HepG2 (cell line): ENCODE measurements around the gene CABLES2. TPM values are rescaled to one million over a fixed set of nuclear protein-coding genes. Genes with fewer than 3 reads are reported as not detected.

Experiments used
- SUZ12 ChIP-seq: fragments of 150-350 bp; IDR thresholded peaks from 2 replicates; pipeline ENCODE4 v1.6.1; 2014; ENCODE audit warnings: low read depth, low read length
- THAP7 ChIP-seq: sonication (generic); formaldehyde crosslinking; IDR thresholded peaks from 2 replicates; pipeline ENCODE4 v1.8.1; 2023; ENCODE audit warnings: mild to moderate bottlenecking, missing genetic modification reagents
- TIGD3 ChIP-seq: sonication (generic); formaldehyde crosslinking; IDR thresholded peaks from 2 replicates; pipeline ENCODE4 v1.5.1; 2020; ENCODE audit warnings: mild to moderate bottlenecking, missing genetic modification reagents, borderline replicate concordance
- ZBTB40 ChIP-seq, 2 experiments: fragments of 450-650 bp in 1 of 2; sonication (generic) in 1 of 2; formaldehyde crosslinking in 1 of 2; IDR thresholded peaks; 2 replicates each; pipeline versions ENCODE4 v1.6.1 to v1.8.0; 2016 to 2022; ENCODE audit warnings: antibody characterized with exemption in 1 of 2, mild to moderate bottlenecking in 1 of 2, missing genetic modification reagents in 1 of 2
- ZNF562 ChIP-seq: sonication (generic); formaldehyde crosslinking; IDR thresholded peaks from 2 replicates; pipeline ENCODE4 v1.8.0; 2022; ENCODE audit warnings: missing genetic modification reagents, borderline replicate concordance
- polyA plus RNA-seq, 8 experiments: library from polyadenylated mRNA; depleted of rRNA in 3 of 8; stranded (reverse) in 7 of 8; unstranded in 1 of 8; fragments of >200 nt; fragmentation: Illumina TruSeq in 4 of 8; extraction: Trizol in 4 of 8; gene quantifications; 2 replicates each; pipeline versions ENCODE4 v1.2.1 to v1.2.3, GENCODE V29; 2011 to 2016; ENCODE audit warnings: low read depth in 4 of 8, missing spikeins in 1 of 8, mixed read lengths in 1 of 8; ENCODE audit not compliant: insufficient read depth in 1 of 8
- total RNA-seq, 5 experiments: library from RNA; depleted of rRNA; stranded (reverse); fragments of >200 nt; fragmentation: Illumina TruSeq; extraction: Trizol; gene quantifications; 2 replicates each; pipeline ENCODE4 v1.2.3, GENCODE V29; 2016; ENCODE audit warnings: low read depth in 1 of 5
- TF ChIP-seq, protein P1 (sequence below): sonication (generic); formaldehyde crosslinking; IDR thresholded peaks from 2 replicates; pipeline ENCODE4 v1.9.0; 2021; ENCODE audit warnings: missing genetic modification reagents, borderline replicate concordance
- TF ChIP-seq, protein P2 (sequence below): sonication (generic); formaldehyde crosslinking; IDR thresholded peaks from 2 replicates; pipeline ENCODE4 v1.8.0; 2022; ENCODE audit warnings: missing genetic modification reagents, mild to moderate bottlenecking, moderate library complexity, borderline replicate concordance

Gene CABLES2
- total and polyA plus RNA-seq, 2 of the 13 experiments (the other 11 are each of a cell fraction or from before 2014, with no cell fraction given) = 5.2 to 9.7 TPM

- TF ChIP-seq, protein P1, sequence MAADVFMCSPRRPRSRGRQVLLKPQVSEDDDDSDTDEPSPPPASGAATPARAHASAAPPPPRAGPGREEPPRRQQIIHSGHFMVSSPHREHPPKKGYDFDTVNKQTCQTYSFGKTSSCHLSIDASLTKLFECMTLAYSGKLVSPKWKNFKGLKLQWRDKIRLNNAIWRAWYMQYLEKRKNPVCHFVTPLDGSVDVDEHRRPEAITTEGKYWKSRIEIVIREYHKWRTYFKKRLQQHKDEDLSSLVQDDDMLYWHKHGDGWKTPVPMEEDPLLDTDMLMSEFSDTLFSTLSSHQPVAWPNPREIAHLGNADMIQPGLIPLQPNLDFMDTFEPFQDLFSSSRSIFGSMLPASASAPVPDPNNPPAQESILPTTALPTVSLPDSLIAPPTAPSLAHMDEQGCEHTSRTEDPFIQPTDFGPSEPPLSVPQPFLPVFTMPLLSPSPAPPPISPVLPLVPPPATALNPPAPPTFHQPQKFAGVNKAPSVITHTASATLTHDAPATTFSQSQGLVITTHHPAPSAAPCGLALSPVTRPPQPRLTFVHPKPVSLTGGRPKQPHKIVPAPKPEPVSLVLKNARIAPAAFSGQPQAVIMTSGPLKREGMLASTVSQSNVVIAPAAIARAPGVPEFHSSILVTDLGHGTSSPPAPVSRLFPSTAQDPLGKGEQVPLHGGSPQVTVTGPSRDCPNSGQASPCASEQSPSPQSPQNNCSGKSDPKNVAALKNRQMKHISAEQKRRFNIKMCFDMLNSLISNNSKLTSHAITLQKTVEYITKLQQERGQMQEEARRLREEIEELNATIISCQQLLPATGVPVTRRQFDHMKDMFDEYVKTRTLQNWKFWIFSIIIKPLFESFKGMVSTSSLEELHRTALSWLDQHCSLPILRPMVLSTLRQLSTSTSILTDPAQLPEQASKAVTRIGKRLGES (CRISPR knock-in tag) = peak; percentile 11; the same call in 1 of the 2 replicates
- TF ChIP-seq, protein P2, sequence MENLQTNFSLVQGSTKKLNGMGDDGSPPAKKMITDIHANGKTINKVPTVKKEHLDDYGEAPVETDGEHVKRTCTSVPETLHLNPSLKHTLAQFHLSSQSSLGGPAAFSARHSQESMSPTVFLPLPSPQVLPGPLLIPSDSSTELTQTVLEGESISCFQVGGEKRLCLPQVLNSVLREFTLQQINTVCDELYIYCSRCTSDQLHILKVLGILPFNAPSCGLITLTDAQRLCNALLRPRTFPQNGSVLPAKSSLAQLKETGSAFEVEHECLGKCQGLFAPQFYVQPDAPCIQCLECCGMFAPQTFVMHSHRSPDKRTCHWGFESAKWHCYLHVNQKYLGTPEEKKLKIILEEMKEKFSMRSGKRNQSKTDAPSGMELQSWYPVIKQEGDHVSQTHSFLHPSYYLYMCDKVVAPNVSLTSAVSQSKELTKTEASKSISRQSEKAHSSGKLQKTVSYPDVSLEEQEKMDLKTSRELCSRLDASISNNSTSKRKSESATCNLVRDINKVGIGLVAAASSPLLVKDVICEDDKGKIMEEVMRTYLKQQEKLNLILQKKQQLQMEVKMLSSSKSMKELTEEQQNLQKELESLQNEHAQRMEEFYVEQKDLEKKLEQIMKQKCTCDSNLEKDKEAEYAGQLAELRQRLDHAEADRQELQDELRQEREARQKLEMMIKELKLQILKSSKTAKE (CRISPR knock-in tag) = peak; percentile 24; the same call in 1 of the 2 replicates
- TF ChIP-seq ZNF562 (no peak), ZBTB40 (IDR thresholded peaks at IDR 0.05) (no peak), ZBTB40 (CRISPR knock-in tag; IDR thresholded peaks at IDR 0.05) (peak; percentile 84), THAP7 (CRISPR knock-in tag) (peak; percentile 94; the same call in 1 of the 2 replicates), TIGD3 (CRISPR knock-in tag) (peak; percentile 77; the same call in 1 of the 2 replicates), SUZ12 (no peak)
These were observed 39.3 kb downstream of the CABLES2 start (continued) for GRCh38 chr20:62367633-62368391.
